Sigmoid colon (tissue), 4 donors: Measurements from ENCODE around the gene SCAPER.

Experiments used
- EP300 ChIP-seq, 4 donors: sonication (generic); formaldehyde crosslinking; IDR thresholded peaks; one replicate each; pipeline ENCODE4 v1.6.1; 2017; ENCODE audit warnings: antibody characterized with exemption in 4 of 4
- POLR2A ChIP-seq, 2 donors: fragments of 450-650 bp; IDR thresholded peaks; one replicate each; pipeline ENCODE4 v1.6.1; 2016; ENCODE audit warnings: antibody characterized with exemption in 2 of 2, mild to moderate bottlenecking in 2 of 2, moderate library complexity in 2 of 2
- POLR2AphosphoS5 ChIP-seq, 4 donors: sonication (generic); formaldehyde crosslinking; IDR thresholded peaks; one replicate each; pipeline ENCODE4 v1.6.1; 2017; ENCODE audit warnings: antibody characterized with exemption in 4 of 4
- TF ChIP-seq, protein P1 (sequence below), 4 experiments: fragments of 450-650 bp in 3 of 4; fragments of 200-600 bp in 1 of 4; IDR thresholded peaks; one replicate each; pipeline ENCODE4 v1.5.1; 2016 to 2019; ENCODE audit warnings: antibody characterized with exemption in 4 of 4, mild to moderate bottlenecking in 3 of 4, moderate library complexity in 2 of 4

DNA sequence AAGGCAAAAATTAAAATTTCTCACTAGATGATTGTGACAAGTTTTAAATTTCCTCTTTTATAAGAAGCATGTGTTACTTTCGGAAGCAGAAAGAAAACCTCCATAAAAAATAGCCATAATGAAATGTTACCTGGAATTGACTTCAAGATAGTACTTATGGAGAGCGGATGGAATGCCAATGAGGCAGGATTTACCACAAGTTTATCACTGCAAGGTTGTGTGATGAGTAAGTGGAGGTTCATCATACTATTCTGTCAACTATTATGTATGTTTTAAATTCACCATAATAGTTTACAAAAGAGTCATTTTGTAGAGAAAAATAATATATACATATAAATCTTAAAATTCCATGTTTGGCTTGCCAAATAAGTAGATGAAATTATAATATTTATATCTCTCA is 230.3 kb downstream of the SCAPER start:
- TF ChIP-seq, protein P1, sequence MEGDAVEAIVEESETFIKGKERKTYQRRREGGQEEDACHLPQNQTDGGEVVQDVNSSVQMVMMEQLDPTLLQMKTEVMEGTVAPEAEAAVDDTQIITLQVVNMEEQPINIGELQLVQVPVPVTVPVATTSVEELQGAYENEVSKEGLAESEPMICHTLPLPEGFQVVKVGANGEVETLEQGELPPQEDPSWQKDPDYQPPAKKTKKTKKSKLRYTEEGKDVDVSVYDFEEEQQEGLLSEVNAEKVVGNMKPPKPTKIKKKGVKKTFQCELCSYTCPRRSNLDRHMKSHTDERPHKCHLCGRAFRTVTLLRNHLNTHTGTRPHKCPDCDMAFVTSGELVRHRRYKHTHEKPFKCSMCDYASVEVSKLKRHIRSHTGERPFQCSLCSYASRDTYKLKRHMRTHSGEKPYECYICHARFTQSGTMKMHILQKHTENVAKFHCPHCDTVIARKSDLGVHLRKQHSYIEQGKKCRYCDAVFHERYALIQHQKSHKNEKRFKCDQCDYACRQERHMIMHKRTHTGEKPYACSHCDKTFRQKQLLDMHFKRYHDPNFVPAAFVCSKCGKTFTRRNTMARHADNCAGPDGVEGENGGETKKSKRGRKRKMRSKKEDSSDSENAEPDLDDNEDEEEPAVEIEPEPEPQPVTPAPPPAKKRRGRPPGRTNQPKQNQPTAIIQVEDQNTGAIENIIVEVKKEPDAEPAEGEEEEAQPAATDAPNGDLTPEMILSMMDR (IDR thresholded peaks at IDR 0.05) = no peak
- TF ChIP-seq POLR2A (IDR thresholded peaks at IDR 0.05) = no peak
- TF ChIP-seq EP300 (IDR thresholded peaks at IDR 0.05) = no peak
- TF ChIP-seq POLR2AphosphoS5 (IDR thresholded peaks at IDR 0.05) = no peak
